ENCODE results near the gene SSBP3. TPM values are rescaled to one million over a fixed set of nuclear protein-coding genes. Genes with fewer than 3 reads are reported as not detected.

Gene SSBP3
- total RNA-seq, 1 experiment from 2014 or later: 37.5 TPM

DNA sequence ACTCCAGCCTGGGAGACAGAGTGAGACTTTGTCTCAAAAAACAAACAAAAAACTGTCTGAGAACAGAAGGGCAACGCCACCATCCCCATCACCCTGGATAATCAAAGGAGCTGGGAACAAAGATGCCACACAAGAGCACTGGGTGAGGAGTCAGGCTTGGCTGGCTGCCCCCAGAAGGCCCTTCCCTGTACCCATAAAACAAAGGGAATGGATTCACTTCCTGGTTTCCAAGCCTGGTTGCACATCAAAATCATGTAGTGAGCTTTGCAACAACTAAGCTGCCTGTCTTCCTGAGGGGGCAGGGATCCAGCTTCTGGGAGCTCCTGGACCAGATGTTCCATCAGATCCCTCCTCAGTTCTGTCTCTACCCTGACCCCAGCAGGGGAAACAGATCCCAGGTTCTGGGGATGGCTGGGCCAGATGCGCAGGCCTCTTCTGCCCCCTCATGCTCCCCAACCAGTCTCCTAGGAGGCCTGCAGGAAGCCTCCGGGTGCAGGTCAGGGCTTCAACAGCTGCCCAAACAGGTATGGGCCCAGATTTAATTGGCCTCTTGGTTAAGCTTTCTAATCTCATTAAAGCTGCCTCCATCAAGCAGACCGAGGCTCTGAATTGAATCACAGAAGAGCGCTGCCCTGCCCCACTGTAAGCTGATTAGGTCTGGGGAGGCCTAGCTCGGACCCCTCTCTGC is 108.5 kb downstream of the SSBP3 start (continued):
- TF ChIP-seq EZH2phosphoT487 (IDR thresholded peaks at IDR 0.05; ENCODE audit: borderline replicate concordance) (no peak), YY1 (IDR thresholded peaks at IDR 0.05; ENCODE audit: extremely low read depth, insufficient replicate concordance, low read depth, low read length) (no peak), EGR1 (IDR thresholded peaks at IDR 0.05; ENCODE audit: low read depth) (no peak), CBX3 (IDR thresholded peaks at IDR 0.05; ENCODE audit: low read depth) (no peak), ELF1 (IDR thresholded peaks at IDR 0.05; ENCODE audit: borderline replicate concordance, low read depth) (no peak)
- TF ChIP-seq, protein P1, sequence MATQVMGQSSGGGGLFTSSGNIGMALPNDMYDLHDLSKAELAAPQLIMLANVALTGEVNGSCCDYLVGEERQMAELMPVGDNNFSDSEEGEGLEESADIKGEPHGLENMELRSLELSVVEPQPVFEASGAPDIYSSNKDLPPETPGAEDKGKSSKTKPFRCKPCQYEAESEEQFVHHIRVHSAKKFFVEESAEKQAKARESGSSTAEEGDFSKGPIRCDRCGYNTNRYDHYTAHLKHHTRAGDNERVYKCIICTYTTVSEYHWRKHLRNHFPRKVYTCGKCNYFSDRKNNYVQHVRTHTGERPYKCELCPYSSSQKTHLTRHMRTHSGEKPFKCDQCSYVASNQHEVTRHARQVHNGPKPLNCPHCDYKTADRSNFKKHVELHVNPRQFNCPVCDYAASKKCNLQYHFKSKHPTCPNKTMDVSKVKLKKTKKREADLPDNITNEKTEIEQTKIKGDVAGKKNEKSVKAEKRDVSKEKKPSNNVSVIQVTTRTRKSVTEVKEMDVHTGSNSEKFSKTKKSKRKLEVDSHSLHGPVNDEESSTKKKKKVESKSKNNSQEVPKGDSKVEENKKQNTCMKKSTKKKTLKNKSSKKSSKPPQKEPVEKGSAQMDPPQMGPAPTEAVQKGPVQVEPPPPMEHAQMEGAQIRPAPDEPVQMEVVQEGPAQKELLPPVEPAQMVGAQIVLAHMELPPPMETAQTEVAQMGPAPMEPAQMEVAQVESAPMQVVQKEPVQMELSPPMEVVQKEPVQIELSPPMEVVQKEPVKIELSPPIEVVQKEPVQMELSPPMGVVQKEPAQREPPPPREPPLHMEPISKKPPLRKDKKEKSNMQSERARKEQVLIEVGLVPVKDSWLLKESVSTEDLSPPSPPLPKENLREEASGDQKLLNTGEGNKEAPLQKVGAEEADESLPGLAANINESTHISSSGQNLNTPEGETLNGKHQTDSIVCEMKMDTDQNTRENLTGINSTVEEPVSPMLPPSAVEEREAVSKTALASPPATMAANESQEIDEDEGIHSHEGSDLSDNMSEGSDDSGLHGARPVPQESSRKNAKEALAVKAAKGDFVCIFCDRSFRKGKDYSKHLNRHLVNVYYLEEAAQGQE (IDR thresholded peaks at IDR 0.05; ENCODE audit: low read depth): no peak

DNA sequence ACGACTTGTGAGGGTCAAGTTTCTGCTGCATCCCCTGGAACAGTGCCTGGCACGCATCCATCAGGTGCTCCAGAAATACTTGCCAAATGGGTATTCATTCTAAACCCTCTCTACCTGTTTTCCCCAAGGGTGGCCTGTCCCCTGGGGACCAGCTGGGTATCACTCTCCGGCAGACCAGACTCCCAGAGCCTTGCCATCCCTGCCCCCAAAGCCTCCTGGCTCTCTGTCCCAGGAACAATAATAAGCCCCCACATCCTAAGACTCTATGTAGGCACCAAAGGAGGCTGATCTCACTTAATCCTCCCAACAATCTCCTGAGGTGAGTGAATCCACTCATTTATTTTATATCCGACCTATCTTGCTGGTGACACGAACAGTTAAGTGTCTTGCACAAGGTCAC is 109.5 kb downstream of the SSBP3 start:
- Histone ChIP-seq H3K27ac (ENCODE audit: low read depth, low read length) (no peak overlapping the region), H3K79me2 (ENCODE audit: insufficient read depth, low read length) (no peaks in the 10 kb centered on the region), H3K9me2 (ENCODE audit: insufficient read depth) (no peaks in the 10 kb centered on the region), H3K27me3 (ENCODE audit: insufficient read depth, low read length) (no peaks in the 10 kb centered on the region), H3K4me1 (ENCODE audit: control insufficient read depth in 1 of 2, insufficient read depth in 2 of 2, low read length in 2 of 2) (no peaks in the 10 kb centered on the region), H3K4me3 (replicated peaks in 1 of 2; ENCODE audit: low read depth in 1 of 2, low read length in 2 of 2) (no peak overlapping the region), H3K4me2 (ENCODE audit: low read length) (no peak overlapping the region), H4K20me1 (ENCODE audit: insufficient read depth) (no peaks in the 10 kb centered on the region), H2AFZ (ENCODE audit: low read depth, low read length, poor library complexity, severe bottlenecking) (no peak overlapping the region), H3K9ac (ENCODE audit: low read length) (no peak overlapping the region), H3K9me3 (ENCODE audit: control insufficient read depth in 1 of 2, insufficient read depth in 1 of 2, low read depth in 1 of 2, low read length in 2 of 2) (no peaks in the 10 kb centered on the region), H3K36me3 (ENCODE audit: control insufficient read depth in 1 of 2, insufficient read depth in 2 of 2, low read length in 2 of 2) (no peaks in the 10 kb centered on the region)
- POLR2A ChIA-PET: no interaction called here
- intact Hi-C loops (cut with micrococcal nuclease): no loop called here
- no peak for DNase-seq (ENCODE audit: low read depth, low spot score)
- no peak for TF ChIP-seq YY1 (IDR thresholded peaks at IDR 0.05; ENCODE audit: extremely low read depth, insufficient replicate concordance, low read depth, low read length)
- no peak for TF ChIP-seq EZH2phosphoT487 (IDR thresholded peaks at IDR 0.05; ENCODE audit: borderline replicate concordance)
- TF ChIP-seq CEBPB (IDR thresholded peaks at IDR 0.05; ENCODE audit: low read depth): no peak
- TF ChIP-seq, protein P2, sequence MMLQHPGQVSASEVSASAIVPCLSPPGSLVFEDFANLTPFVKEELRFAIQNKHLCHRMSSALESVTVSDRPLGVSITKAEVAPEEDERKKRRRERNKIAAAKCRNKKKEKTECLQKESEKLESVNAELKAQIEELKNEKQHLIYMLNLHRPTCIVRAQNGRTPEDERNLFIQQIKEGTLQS (IDR thresholded peaks at IDR 0.05): no peak
- TF ChIP-seq TCF7L2 (IDR thresholded peaks at IDR 0.05; ENCODE audit: borderline replicate concordance, extremely low read depth, insufficient read depth, insufficient read length): no peak
- TF ChIP-seq, protein P3, sequence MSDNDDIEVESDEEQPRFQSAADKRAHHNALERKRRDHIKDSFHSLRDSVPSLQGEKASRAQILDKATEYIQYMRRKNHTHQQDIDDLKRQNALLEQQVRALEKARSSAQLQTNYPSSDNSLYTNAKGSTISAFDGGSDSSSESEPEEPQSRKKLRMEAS (IDR thresholded peaks at IDR 0.05): no peak
- TF ChIP-seq RAD21 (IDR thresholded peaks at IDR 0.05; ENCODE audit: low read depth): no peak
- no peak for TF ChIP-seq SIN3A (IDR thresholded peaks at IDR 0.05; ENCODE audit: low read depth)
- TF ChIP-seq SP1 (IDR thresholded peaks at IDR 0.05; ENCODE audit: low read depth): no peak
- no peak for TF ChIP-seq ZNF274 (IDR thresholded peaks at IDR 0.05; ENCODE audit: low read depth, low read length)
- no peak for TF ChIP-seq EZH2 (IDR thresholded peaks at IDR 0.05)
- TF ChIP-seq, protein P1 (IDR thresholded peaks at IDR 0.05; ENCODE audit: low read depth): no peak
- TF ChIP-seq ZFX (IDR thresholded peaks at IDR 0.05): no peak
- no peak for ATAC-seq
- RAD21 ChIA-PET (ENCODE audit: low non-redundant PET in 1 of 2, low total read pairs in 2 of 2, uncharacterized antibody in 2 of 2, unreplicated experiment in 2 of 2): no interaction called here
- no TSS peak for BruUV-seq (replicated peaks)
- CTCF ChIA-PET: no interaction called here
